ENCODE measurements around the gene CHP1.
"Not testable (repeated sequence)": the region's sequence is repeated elsewhere in the genome, so short reads cannot be mapped to it uniquely, and the experiment has no call there.

The CHP1 gene

GRCh38 chr15:41230650-41231421 is at the start of gene CHP1, which contains the start of gene EXD1:
Gene CHP1, plus strand, starts transcription at chr15:41231268. Its CDS starts 115 bp downstream, at chr15:41231383.
Gene EXD1, minus strand, starts transcription at chr15:41230757. Its CDS starts 4,182 bp downstream, at chr15:41226575.
- peak; percentile 96 for DNase-seq

GRCh38 chr15:41182266-41182665 is 48.8 kb upstream of the CHP1 start:
- DNase-seq, result no peak

- DNase-seq, result no peak
Measured at GRCh38 chr15:41183581-41183980, 47.5 kb upstream of the CHP1 start.

GRCh38 chr15:41194444-41194843 is 36.6 kb upstream of the CHP1 start:
- DNase-seq, result no peak

GRCh38 chr15:41199470-41199869 is 31.6 kb upstream of the CHP1 start:
- no peak for DNase-seq

GRCh38 chr15:41203395-41203794 is 27.7 kb upstream of the CHP1 start:
- DNase-seq, result no peak

GRCh38 chr15:41205315-41205714 is 25.8 kb upstream of the CHP1 start:
- no peak for DNase-seq

GRCh38 chr15:41207687-41208448 is 23.2 kb upstream of the CHP1 start:
- DNase-seq, result no peak

- no peak for DNase-seq
Measured at GRCh38 chr15:41215708-41216107, 15.4 kb upstream of the CHP1 start.

- DNase-seq, result no peak
Measured at GRCh38 chr15:41218851-41219250, 12.2 kb upstream of the CHP1 start.

- DNase-seq, result no peak
Measured at GRCh38 chr15:41219381-41219780, 11.7 kb upstream of the CHP1 start.

GRCh38 chr15:41230345-41230649 is 771 bp upstream of the CHP1 start:
- DNase-seq, result no peak

GRCh38 chr15:41231422-41232226 is 556 bp downstream of the CHP1 start:
- no peak for DNase-seq

- no peak for DNase-seq
Measured at GRCh38 chr15:41233367-41233771, 2.3 kb downstream of the CHP1 start.

GRCh38 chr15:41235228-41235627 is 4.2 kb downstream of the CHP1 start:
- not testable (repeated sequence) for DNase-seq

- DNase-seq, result no peak
Measured at GRCh38 chr15:41235929-41236328, 4.9 kb downstream of the CHP1 start.

GRCh38 chr15:41238100-41238499 is 7.0 kb downstream of the CHP1 start:
- DNase-seq, result no peak

GRCh38 chr15:41241221-41241964 is 10.3 kb downstream of the CHP1 start:
- DNase-seq, result no peak

- DNase-seq, result not testable (repeated sequence)
Measured at GRCh38 chr15:41250745-41251144, 19.7 kb downstream of the CHP1 start.

- DNase-seq, result no peak
Measured at GRCh38 chr15:41251411-41251810, 20.3 kb downstream of the CHP1 start.

- no peak for DNase-seq
Measured at GRCh38 chr15:41254560-41254959, 23.5 kb downstream of the CHP1 start.

GRCh38 chr15:41256103-41256502 is 25.0 kb downstream of the CHP1 start:
- DNase-seq, result no peak

GRCh38 chr15:41256577-41257038 is 25.5 kb downstream of the CHP1 start:
- no peak for DNase-seq

Measured in CD4-positive, alpha-beta T cell treated with Interleukin-15 for 1 hour (primary cell).